Thymus (tissue), 11 donors: ENCODE results near the gene R3HDM2. TPM values are rescaled to one million over a fixed set of nuclear protein-coding genes. Genes with fewer than 3 reads are reported as not detected.
A peak's percentile ranks its signal among the peaks of the same experiment; 100 is the strongest.

Source experiments
- DNase-seq, 9 donors: peaks; one replicate each; pipeline ENCODE4 v3.0.0-alpha.2; 2013; ENCODE audit warnings: low spot score in 9 of 9, low read depth in 6 of 9, missing footprints in 1 of 9
- H3K27ac ChIP-seq, 2 donors: one replicate each; pipeline ENCODE4 v1.5.1; 2013; ENCODE audit warnings: control low read depth in 1 of 2, low read depth in 1 of 2, low read length in 1 of 2, mild to moderate bottlenecking in 1 of 2, moderate library complexity in 1 of 2
- H3K27me3 ChIP-seq, 2 donors: one replicate each; pipeline ENCODE4 v1.5.1; 2013; ENCODE audit warnings: low read length in 1 of 2; ENCODE audit not compliant: control insufficient read depth in 2 of 2, insufficient read depth in 1 of 2
- H3K36me3 ChIP-seq, 2 donors: one replicate each; pipeline ENCODE4 v1.5.1; 2013; ENCODE audit warnings: low read length in 1 of 2, mild to moderate bottlenecking in 1 of 2, moderate library complexity in 1 of 2; ENCODE audit not compliant: control insufficient read depth in 2 of 2, insufficient read depth in 2 of 2
- H3K4me1 ChIP-seq, 2 donors: one replicate each; pipeline ENCODE4 v1.5.1; 2013; ENCODE audit warnings: low read length in 2 of 2; ENCODE audit not compliant: control insufficient read depth in 2 of 2, insufficient read depth in 2 of 2
- H3K4me3 ChIP-seq, 2 donors: one replicate each; pipeline ENCODE4 v1.5.1; 2013; ENCODE audit warnings: low read length in 2 of 2, control low read depth in 1 of 2, mild to moderate bottlenecking in 1 of 2
- H3K9me3 ChIP-seq, 2 donors: one replicate each; pipeline ENCODE4 v1.5.1; 2013; ENCODE audit warnings: low read length in 1 of 2, mild to moderate bottlenecking in 1 of 2; ENCODE audit not compliant: control insufficient read depth in 2 of 2, insufficient read depth in 1 of 2
- WGBS: extraction: QIAGEN DNeasy Blood & Tissue Kit; methylation state at CpG from one replicate; pipeline ENCODE4 v1.1.7; 2013; 5-methylcytosine and 5-hydroxymethylcytosine counted together
- polyA plus RNA-seq: library from polyadenylated mRNA; stranded (reverse); fragments of 200-250 nt; gene quantifications from one replicate; pipeline ENCODE4 v1.2.3, GENCODE V29; 2013
- total RNA-seq: library from RNA; stranded (reverse); fragments of 120-200 nt; gene quantifications from one replicate; pipeline ENCODE4 v1.2.4, GENCODE V29; 2013
- donor health status: healthy.

The R3HDM2 gene
- total and polyA plus RNA-seq, 2 donors = 12.6 to 22.4 TPM

GRCh38 chr12:57215668-57216013, 215.2 kb downstream of the R3HDM2 start:
- no peak for DNase-seq
- H3K4me1 ChIP-seq = peaks cover 8 to 40% of the 10 kb centered on the region in 2 donors
- WGBS = 24% methylated on average over 7 of the region's 7 CpGs
- no peak overlapping the region for H3K4me3 ChIP-seq
- peaks cover 70 to 97% of the 10 kb centered on the region in 2 donors for H3K27me3 ChIP-seq
- no peak overlapping the region for H3K27ac ChIP-seq
- peaks cover 0 to 14% of the 10 kb centered on the region in 2 donors for H3K9me3 ChIP-seq
- no peaks in the 10 kb centered on the region for H3K36me3 ChIP-seq

DNA sequence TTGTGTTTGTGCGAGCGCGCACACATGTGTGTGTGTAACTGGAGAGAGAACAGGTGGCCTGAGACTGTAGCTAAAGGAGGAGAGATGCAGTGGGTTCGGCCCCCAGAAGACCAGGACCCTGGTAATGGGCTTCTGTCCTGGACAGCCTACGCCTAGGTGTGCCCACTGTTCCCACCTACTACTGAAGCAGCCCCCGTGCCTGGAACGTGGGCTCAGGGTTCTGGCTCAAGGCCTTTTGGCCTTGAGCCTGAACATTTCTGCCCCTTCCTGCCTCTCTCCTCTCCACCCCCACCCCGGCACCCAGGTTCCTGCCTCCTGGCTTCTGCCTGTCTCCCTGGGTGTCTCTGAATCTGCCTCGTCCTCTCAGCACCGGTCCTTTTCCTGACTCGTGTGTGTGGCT, 215.8 kb downstream of the R3HDM2 start:
- Histone ChIP-seq H3K4me1 (peaks cover 8 to 39% of the 10 kb centered on the region in 2 donors), H3K4me3 (no peak overlapping the region), H3K9me3 (peaks cover 0 to 15% of the 10 kb centered on the region in 2 donors), H3K36me3 (no peaks in the 10 kb centered on the region), H3K27ac (no peak overlapping the region), H3K27me3 (peaks cover 64 to 94% of the 10 kb centered on the region in 2 donors)
- WGBS = 42% methylated on average over 11 of the region's 11 CpGs
- no peak for DNase-seq

DNA sequence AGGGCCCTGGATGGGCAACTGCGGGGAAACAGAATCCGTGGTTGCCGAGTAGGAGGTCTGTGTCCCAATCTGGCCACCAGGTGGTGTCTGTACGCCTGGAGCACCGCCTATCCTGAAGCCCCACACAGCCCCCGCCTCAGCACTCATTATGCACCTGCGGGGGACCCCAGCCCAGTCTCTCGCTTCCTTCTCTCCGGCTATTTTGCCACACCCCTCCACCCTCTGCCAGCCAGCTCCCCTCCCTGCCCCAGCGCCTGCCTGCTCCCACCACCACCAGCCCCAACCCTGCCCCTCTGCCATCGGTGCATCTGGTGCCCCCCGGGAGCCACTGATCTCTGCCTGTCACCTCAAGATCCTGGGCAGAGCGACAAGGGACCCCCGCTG, 216.5 kb downstream of the R3HDM2 start:
- 3% methylated on average over 14 of the region's 14 CpGs for WGBS
- Histone ChIP-seq H3K9me3 (peaks cover 0 to 17% of the 10 kb centered on the region in 2 donors), H3K27ac (no peak overlapping the region), H3K4me3 (no peak overlapping the region), H3K27me3 (peaks cover 58 to 90% of the 10 kb centered on the region in 2 donors), H3K36me3 (no peaks in the 10 kb centered on the region), H3K4me1 (peaks cover 8 to 34% of the 10 kb centered on the region in 2 donors)
- DNase-seq = peak in 6 of 9 donors; percentile 58 to 80 (median 67)

DNA sequence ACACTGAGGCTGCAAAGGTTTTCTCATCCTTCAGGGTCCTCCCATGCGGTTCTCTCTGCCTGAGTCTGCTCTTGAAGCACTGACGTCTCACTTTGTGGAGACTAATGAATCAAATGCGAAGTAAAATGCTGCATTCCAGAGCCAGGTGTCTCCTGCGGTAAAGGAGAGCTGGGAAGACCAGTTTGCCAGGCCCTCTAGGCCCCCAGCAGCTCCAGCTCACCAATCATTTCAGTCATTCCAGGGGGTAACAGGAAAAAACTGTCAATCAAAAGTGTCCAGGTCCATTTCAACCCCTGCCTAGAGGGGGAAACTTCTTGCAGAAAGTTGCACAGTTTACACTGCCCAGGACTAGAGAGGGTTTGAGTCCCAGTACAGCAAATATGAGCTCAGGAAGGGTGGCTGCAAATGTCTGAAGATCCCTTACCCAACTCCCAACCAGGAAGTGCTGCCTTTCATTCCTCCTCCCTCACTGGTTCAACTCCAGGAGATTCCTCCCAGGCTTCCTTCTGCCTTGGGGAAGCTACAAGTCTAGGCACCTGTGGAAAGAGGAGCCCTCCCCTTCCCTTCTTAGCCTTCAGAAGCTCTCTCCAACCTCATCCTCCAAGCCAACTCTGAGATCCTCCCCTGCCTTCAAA, 217.0 kb downstream of the R3HDM2 start:
- Histone ChIP-seq H3K9me3 (peaks cover 0 to 17% of the 10 kb centered on the region in 2 donors), H3K4me1 (peaks cover 8 to 34% of the 10 kb centered on the region in 2 donors), H3K36me3 (no peaks in the 10 kb centered on the region), H3K27ac (no peak overlapping the region), H3K27me3 (peaks cover 53 to 85% of the 10 kb centered on the region in 2 donors), H3K4me3 (no peak overlapping the region)
- no peak for DNase-seq
- 58% methylated on average over 4 of the region's 4 CpGs for WGBS

DNA sequence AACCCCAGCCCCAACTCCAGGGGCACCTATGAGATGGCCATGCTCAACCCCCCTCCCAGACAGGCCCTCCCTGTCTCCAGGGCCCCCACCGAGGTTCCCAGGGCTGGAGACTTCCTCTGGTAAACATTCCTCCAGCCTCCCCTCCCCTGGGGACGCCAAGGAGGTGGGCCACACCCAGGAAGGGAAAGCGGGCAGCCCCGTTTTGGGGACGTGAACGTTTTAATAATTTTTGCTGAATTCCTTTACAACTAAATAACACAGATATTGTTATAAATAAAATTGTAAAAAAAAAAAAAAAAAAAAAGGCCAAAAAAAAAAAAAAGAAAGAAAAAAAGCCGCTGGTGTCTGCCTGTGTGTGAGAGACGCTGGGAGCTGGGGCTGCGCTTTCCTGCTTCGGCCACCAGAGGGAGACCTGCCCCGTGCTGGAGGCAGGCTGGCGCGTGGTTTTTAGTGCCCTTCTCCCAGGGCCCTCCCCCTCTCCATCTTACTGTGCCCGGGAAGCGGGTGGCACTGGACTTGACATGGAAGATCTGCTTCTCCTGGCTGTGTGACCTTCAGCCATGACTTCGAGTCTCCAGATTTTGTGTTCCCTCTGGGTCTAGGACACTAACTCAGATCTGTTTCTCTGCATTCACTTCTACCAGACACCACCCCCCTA, 217.7 kb downstream of the R3HDM2 start:
- no peak overlapping the region for H3K27ac ChIP-seq
- 12% methylated on average over 16 of the region's 16 CpGs for WGBS
- peaks cover 8 to 34% of the 10 kb centered on the region in 2 donors for H3K4me1 ChIP-seq

GRCh38 chr12:57212701-57213057, 218.2 kb downstream of the R3HDM2 start:
- DNase-seq = no peak
- Histone ChIP-seq H3K27ac (no peak overlapping the region), H3K27me3 (peaks cover 41 to 77% of the 10 kb centered on the region in 2 donors), H3K4me1 (peaks cover 8 to 34% of the 10 kb centered on the region in 2 donors), H3K36me3 (no peaks in the 10 kb centered on the region), H3K9me3 (peaks cover 0 to 17% of the 10 kb centered on the region in 2 donors), H3K4me3 (no peak overlapping the region)
- WGBS = 95% methylated on average over 7 of the region's 7 CpGs

More for the DNA sequence above, 217.7 kb downstream of the R3HDM2 start:
- Histone ChIP-seq H3K27me3 (peaks cover 46 to 78% of the 10 kb centered on the region in 2 donors), H3K36me3 (no peaks in the 10 kb centered on the region), H3K4me3 (no peak overlapping the region), H3K9me3 (peaks cover 0 to 17% of the 10 kb centered on the region in 2 donors)
- DNase-seq = peak in 7 of 9 donors; percentile 45 to 84 (median 69)

GRCh38 chr12:57211791-57212700, 218.8 kb downstream of the R3HDM2 start:
- Histone ChIP-seq H3K36me3 (no peaks in the 10 kb centered on the region), H3K27me3 (peaks cover 36 to 70% of the 10 kb centered on the region in 2 donors), H3K27ac (no peak overlapping the region), H3K9me3 (peaks cover 0 to 11% of the 10 kb centered on the region in 2 donors), H3K4me1 (peaks cover 4 to 29% of the 10 kb centered on the region in 2 donors), H3K4me3 (no peak overlapping the region)
- 96% methylated on average over 27 of the region's 27 CpGs for WGBS
- DNase-seq = no peak

DNA sequence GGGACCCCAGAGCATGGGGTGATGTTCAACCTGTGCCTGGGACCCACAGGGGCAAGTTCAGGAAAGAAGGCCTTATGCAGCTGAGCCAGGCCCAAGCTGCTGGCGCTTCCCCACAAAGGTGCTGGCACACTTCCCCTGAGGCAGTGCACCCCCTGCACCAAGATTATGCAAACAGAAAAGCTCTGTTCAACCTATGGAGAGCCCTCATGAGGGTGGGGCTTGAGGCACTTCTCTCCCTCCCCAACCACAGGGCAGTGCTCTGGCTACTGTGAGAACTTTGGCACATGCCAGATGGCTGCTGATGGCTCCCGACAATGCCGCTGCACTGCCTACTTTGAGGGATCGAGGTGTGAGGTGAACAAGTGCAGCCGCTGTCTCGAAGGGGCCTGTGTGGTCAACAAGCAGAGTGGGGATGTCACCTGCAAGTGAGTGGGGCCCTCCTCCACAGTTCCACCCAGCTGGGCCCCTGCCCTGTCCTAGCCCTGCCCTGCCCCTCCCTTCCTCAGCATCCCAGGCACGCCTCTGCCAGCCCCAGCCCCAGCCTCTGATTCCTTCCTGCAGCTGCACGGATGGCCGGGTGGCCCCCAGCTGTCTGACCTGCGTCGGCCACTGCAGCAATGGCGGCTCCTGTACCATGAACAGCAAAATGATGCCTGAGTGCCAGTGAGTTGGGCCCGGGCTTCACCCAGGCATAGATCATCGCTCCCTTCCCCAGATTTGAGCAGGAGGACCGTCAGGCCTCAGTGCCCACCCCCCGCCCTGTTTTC, 219.7 kb downstream of the R3HDM2 start:
- peaks cover 0 to 22% of the 10 kb centered on the region in 2 donors for H3K4me1 ChIP-seq
- no peaks in the 10 kb centered on the region for H3K36me3 ChIP-seq
- 95% methylated on average over 16 of the region's 16 CpGs for WGBS
- H3K4me3 ChIP-seq = no peak overlapping the region
- DNase-seq = no peak
- H3K27ac ChIP-seq = no peak overlapping the region
- H3K27me3 ChIP-seq = peaks cover 27 to 62% of the 10 kb centered on the region in 2 donors
- peaks cover 0 to 8% of the 10 kb centered on the region in 2 donors for H3K9me3 ChIP-seq
